Transverse colon (tissue), 4 donors: ENCODE measurements around the gene SAXO1.

Experiments used
- CTCF ChIP-seq, 5 experiments: fragments of 200-600 bp in 3 of 5; fragments of 450-650 bp in 2 of 5; sonication (generic) in 3 of 5; IDR thresholded peaks; 1 replicate in 2 of 5; 2 replicates in 3 of 5; pipeline ENCODE4 v1.5.1; 2016 to 2017; ENCODE audit warnings: antibody characterized with exemption in 5 of 5, inconsistent platforms in 3 of 5, mild to moderate bottlenecking in 2 of 5, moderate library complexity in 1 of 5
- POLR2A ChIP-seq: fragments of 450-650 bp; IDR thresholded peaks from one replicate; pipeline ENCODE4 v1.6.1; 2016; ENCODE audit warnings: antibody characterized with exemption, mild to moderate bottlenecking, moderate library complexity
- POLR2AphosphoS5 ChIP-seq, 3 donors: sonication (generic); formaldehyde crosslinking; IDR thresholded peaks; one replicate each; pipeline ENCODE4 v1.6.1; 2016; ENCODE audit warnings: antibody characterized with exemption in 3 of 3

- TF ChIP-seq POLR2A (no peak), CTCF (IDR thresholded peaks at IDR 0.05) (no peak), POLR2AphosphoS5 (IDR thresholded peaks at IDR 0.05) (no peak)
Measured at GRCh38 chr9:18990494-18990893, 42.5 kb downstream of the SAXO1 start.
